ENCODE measurements around the gene KRTAP10-1. TPM values are rescaled to one million over a fixed set of nuclear protein-coding genes. Genes with fewer than 3 reads are reported as not detected.

KRTAP10-1 gene
- total and polyA plus RNA-seq, 7 donors, result not detected

DNA sequence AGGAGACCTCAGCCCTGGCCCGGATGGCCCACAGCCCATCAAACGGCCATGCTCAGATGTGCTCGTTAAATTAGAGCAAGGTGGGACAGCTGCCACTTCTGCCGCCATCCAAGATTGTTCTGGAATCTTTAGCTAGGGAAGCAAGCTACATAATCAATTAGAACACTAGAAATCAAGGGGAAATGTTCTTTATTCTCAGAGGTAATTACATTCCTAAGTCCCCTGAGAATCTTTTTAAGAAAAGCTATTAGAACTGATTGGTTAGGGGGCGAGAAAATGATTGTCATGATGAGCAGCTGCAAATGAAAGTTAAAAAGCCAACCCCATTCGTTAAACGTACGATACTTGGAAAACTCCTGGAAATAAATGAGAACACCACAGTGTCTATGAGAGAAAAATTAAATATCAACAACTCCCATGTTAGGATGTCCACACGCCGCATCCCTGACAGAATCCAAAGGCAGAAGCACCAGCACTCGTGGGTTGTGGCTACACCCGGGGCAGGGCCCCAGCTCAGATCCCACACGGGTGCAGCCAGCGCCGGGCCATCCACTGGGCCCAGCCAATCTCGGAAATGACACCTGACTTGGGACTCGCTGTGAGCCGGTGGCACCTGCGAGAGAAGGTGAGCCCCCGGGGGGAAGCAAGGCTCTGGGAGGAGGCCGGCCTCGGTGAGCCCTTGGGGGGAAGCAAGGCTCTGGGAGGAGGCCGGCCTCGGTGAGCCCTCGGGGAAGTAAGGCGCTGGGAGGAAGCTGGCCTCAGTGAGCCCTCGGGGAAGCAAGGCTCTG lies 37.6 kb downstream of the KRTAP10-1 start:
- H3K36me3 ChIP-seq, result no peaks in the 10 kb centered on the region

GRCh38 chr21:44500111-44500510 lies 39.9 kb downstream of the KRTAP10-1 start:
- Histone ChIP-seq H3K4me1 (peaks cover 0 to 9% (median 3%) of the 10 kb centered on the region in 4 donors), H3K36me3 (no peaks in the 10 kb centered on the region), H3K27ac (no peak overlapping the region), H3K4me3 (no peak overlapping the region), H3K9me3 (no peaks in the 10 kb centered on the region), H3K27me3 (peaks cover 2 to 47% (median 12%) of the 10 kb centered on the region in 3 donors)
- intact Hi-C loops (cut with DNase I), result no loop called here
- TF ChIP-seq POLR2A (IDR thresholded peaks at IDR 0.05) (no peak), EP300 (IDR thresholded peaks at IDR 0.05) (no peak), CTCF (IDR thresholded peaks at IDR 0.05) (no peak), POLR2AphosphoS5 (IDR thresholded peaks at IDR 0.05) (no peak)
- WGBS, 2 donors, result 89 to 90% methylated on average over 19 of the region's 19 CpGs
- DNase-seq, result no peak

More for the DNA sequence above, 37.6 kb downstream of the KRTAP10-1 start:
- no peak for DNase-seq
- no peaks in the 10 kb centered on the region for H3K9me3 ChIP-seq
- peaks cover 0 to under 1% (median 0%) of the 10 kb centered on the region in 4 donors for H3K4me1 ChIP-seq
- H3K4me3 ChIP-seq, result no peak overlapping the region
- no peak overlapping the region for H3K27ac ChIP-seq
- TF ChIP-seq POLR2AphosphoS5 (IDR thresholded peaks at IDR 0.05), result no peak
- TF ChIP-seq POLR2A (IDR thresholded peaks at IDR 0.05), result no peak
- TF ChIP-seq CTCF (IDR thresholded peaks at IDR 0.05), result no peak
- TF ChIP-seq EP300 (IDR thresholded peaks at IDR 0.05), result no peak
- intact Hi-C loops (cut with DNase I), result no loop called here
- peaks cover 2 to 48% (median 12%) of the 10 kb centered on the region in 3 donors for H3K27me3 ChIP-seq
- WGBS, 2 donors, result 85 to 91% methylated on average over 27 of the region's 27 CpGs

- 82 to 89% methylated on average over 23 of the region's 23 CpGs for WGBS, 2 donors
- Histone ChIP-seq H3K27me3 (peaks cover 2 to 42% (median 12%) of the 10 kb centered on the region in 3 donors), H3K4me3 (no peak overlapping the region), H3K9me3 (no peaks in the 10 kb centered on the region), H3K4me1 (peaks cover 0 to 9% (median 3%) of the 10 kb centered on the region in 4 donors), H3K27ac (no peak overlapping the region), H3K36me3 (no peaks in the 10 kb centered on the region)
- TF ChIP-seq CTCF (IDR thresholded peaks at IDR 0.05) (no peak), POLR2AphosphoS5 (IDR thresholded peaks at IDR 0.05) (no peak), POLR2A (IDR thresholded peaks at IDR 0.05) (no peak), EP300 (IDR thresholded peaks at IDR 0.05) (no peak)
- intact Hi-C loops (cut with DNase I), result no loop called here
- DNase-seq, result no peak
Observed at GRCh38 chr21:44499631-44500030, 40.4 kb downstream of the KRTAP10-1 start.

GRCh38 chr21:44499211-44499560 lies 40.8 kb downstream of the KRTAP10-1 start:
- no peak for TF ChIP-seq CTCF (IDR thresholded peaks at IDR 0.05)
- no peak for TF ChIP-seq POLR2A (IDR thresholded peaks at IDR 0.05)
- TF ChIP-seq POLR2AphosphoS5 (IDR thresholded peaks at IDR 0.05), result no peak
- TF ChIP-seq EP300 (IDR thresholded peaks at IDR 0.05), result no peak
- no peaks in the 10 kb centered on the region for H3K36me3 ChIP-seq
- intact Hi-C loops (cut with DNase I), result no loop called here
- WGBS, 2 donors, result 17 to 66% methylated on average over 18 of the region's 18 CpGs
- no peak overlapping the region for H3K27ac ChIP-seq
- no peak overlapping the region for H3K4me3 ChIP-seq
- no peak for DNase-seq
- H3K9me3 ChIP-seq, result no peaks in the 10 kb centered on the region
- peaks cover 2 to 42% (median 12%) of the 10 kb centered on the region in 3 donors for H3K27me3 ChIP-seq
- peaks cover 0 to 9% (median 3%) of the 10 kb centered on the region in 4 donors for H3K4me1 ChIP-seq
